ACHN (cell line): ENCODE data around the gene USP17L21.
"Not testable (repeated sequence)": the region's sequence is repeated elsewhere in the genome, so short reads cannot be mapped to it uniquely, and the experiment has no call there.

Experiments used
- DNase-seq: peaks from one replicate; pipeline ENCODE4 v3.0.0-alpha.2; 2015
- in situ Hi-C: cut with HindIII; loops from 2 replicates; pipeline ENCODE4 v1.10.0; 2017; ENCODE audit warnings: low sequenced_read_pairs, low pct_ligation_motif_present, low pct_unique_long_range_greater_than_20kb

USP17L21 gene

GRCh38 chr4:9262572-9262971 is at the start of gene USP17L21:
Gene USP17L21 (plus strand): TSS chr4:9262872. CDS start chr4:9262872, 0 bp downstream.
- in situ Hi-C loops, result not testable (repeated sequence)

GRCh38 chr4:9214701-9215100 is 48.0 kb upstream of the USP17L21 start:
- in situ Hi-C loops, DNase-seq: not testable (repeated sequence)

More at GRCh38 chr4:9262572-9262971, at the start of gene USP17L21:
- DNase-seq, result not testable (repeated sequence)

- in situ Hi-C loops, DNase-seq: not testable (repeated sequence)
Observed at GRCh38 chr4:9215105-9215504, 47.6 kb upstream of the USP17L21 start, which contains the start of gene USP17L11. Gene USP17L11 (plus strand): TSS chr4:9215405. CDS start chr4:9215405, 0 bp downstream.

- DNase-seq, in situ Hi-C loops: not testable (repeated sequence)
Observed at GRCh38 chr4:9219852-9220251, 42.8 kb upstream of the USP17L21 start, which contains the start of gene USP17L12. Gene USP17L12 (plus strand): TSS chr4:9220152. CDS start chr4:9220152, 0 bp downstream.

- in situ Hi-C loops, DNase-seq: not testable (repeated sequence)
Observed at GRCh38 chr4:9224596-9224995, 38.1 kb upstream of the USP17L21 start, which contains the start of gene USP17L13. Gene USP17L13 (plus strand): TSS chr4:9224896. CDS start chr4:9224896, 0 bp downstream.

GRCh38 chr4:9230249-9230648 is 32.4 kb upstream of the USP17L21 start:
- DNase-seq, in situ Hi-C loops: not testable (repeated sequence)

GRCh38 chr4:9234085-9234484 is 28.6 kb upstream of the USP17L21 start, which contains the start of gene USP17L15:
Gene USP17L15 (plus strand): TSS chr4:9234385. CDS start chr4:9234385, 0 bp downstream.
- DNase-seq, in situ Hi-C loops: not testable (repeated sequence)

- DNase-seq, in situ Hi-C loops: not testable (repeated sequence)
Observed at GRCh38 chr4:9238461-9238860, 24.2 kb upstream of the USP17L21 start.

- DNase-seq, in situ Hi-C loops: not testable (repeated sequence)
Observed at GRCh38 chr4:9243579-9243978, 19.1 kb upstream of the USP17L21 start, which contains the start of gene USP17L17. Gene USP17L17 (plus strand): TSS chr4:9243879. CDS start chr4:9243879, 0 bp downstream.

GRCh38 chr4:9247953-9248680 is 14.6 kb upstream of the USP17L21 start, which contains the start of gene USP17L18:
Gene USP17L18 (plus strand): TSS chr4:9248630. CDS start chr4:9248630, 0 bp downstream.
- in situ Hi-C loops, DNase-seq: not testable (repeated sequence)

- in situ Hi-C loops, result not testable (repeated sequence)
Observed at GRCh38 chr4:9253078-9253477, 9.6 kb upstream of the USP17L21 start, which contains the start of gene USP17L19. Gene USP17L19 (plus strand): TSS chr4:9253378. CDS start chr4:9253378, 0 bp downstream.

GRCh38 chr4:9257824-9258223 is 4.8 kb upstream of the USP17L21 start, which contains the start of gene USP17L20:
Gene USP17L20 (plus strand): TSS chr4:9258124. CDS start chr4:9258124, 0 bp downstream.
- in situ Hi-C loops, DNase-seq: not testable (repeated sequence)

More at GRCh38 chr4:9253078-9253477, 9.6 kb upstream of the USP17L21 start, which contains the start of gene USP17L19:
- DNase-seq, result not testable (repeated sequence)

GRCh38 chr4:9267319-9267718 is 4.6 kb downstream of the USP17L21 start, which contains the start of gene USP17L22:
Gene USP17L22 (plus strand): TSS chr4:9267619. CDS start chr4:9267619, 0 bp downstream.
- DNase-seq, in situ Hi-C loops: not testable (repeated sequence)

GRCh38 chr4:9271719-9272118 is 9.0 kb downstream of the USP17L21 start:
- DNase-seq, in situ Hi-C loops: not testable (repeated sequence)
